HG03460 (cell line): Measurements from ENCODE around the gene NOL12.

Experiments
- ATAC-seq: cut with Tn5 transposase; IDR thresholded peaks from one replicate; pipeline ENCODE4 v1.9.1; 2021; ENCODE audit not compliant: unreplicated experiment

Gene NOL12

GRCh38 chr22:37741312-37741795 is 55.2 kb downstream of the NOL12 start:
- ATAC-seq = no peak

- ATAC-seq = no peak
Measured at GRCh38 chr22:37742376-37743171, 56.4 kb downstream of the NOL12 start.
